ENCODE data around the gene HOXD3. TPM values are rescaled to one million over a fixed set of nuclear protein-coding genes. Genes with fewer than 3 reads are reported as not detected.

The HOXD3 gene
- total RNA-seq, 1 experiment from 2014 or later, result not detected

GRCh38 chr2:176147800-176148496 is 9.2 kb upstream of the HOXD3 start:
- Mint-ChIP-seq H3K9me3 (ENCODE audit: low read depth, unreplicated experiment) (no peaks in the 10 kb centered on the region), H3K4me1 (ENCODE audit: low read depth, unreplicated experiment) (no peaks in the 10 kb centered on the region), H3K36me3 (ENCODE audit: insufficient read depth, unreplicated experiment) (no peaks in the 10 kb centered on the region), H3K27me3 (ENCODE audit: unreplicated experiment) (peaks cover 14% of the 10 kb centered on the region), H3K27ac (ENCODE audit: unreplicated experiment) (no peak overlapping the region), H3K4me3 (ENCODE audit: low read depth, unreplicated experiment) (no peak overlapping the region)
- TF ChIP-seq CTCF (IDR thresholded peaks at IDR 0.05; ENCODE audit: unreplicated experiment), result no peak
- CTCF ChIA-PET, result no interaction called here
- BruUV-seq (replicated peaks), result no TSS peak
- intact Hi-C loops (cut with micrococcal nuclease; ENCODE audit: unreplicated experiment), result no loop called here
- no peak for DNase-seq

GRCh38 chr2:176148751-176149421 is 8.2 kb upstream of the HOXD3 start:
- H3K4me1 Mint-ChIP-seq (ENCODE audit: low read depth, unreplicated experiment), result no peaks in the 10 kb centered on the region
- DNase-seq, result no peak
- TF ChIP-seq CTCF (IDR thresholded peaks at IDR 0.05; ENCODE audit: unreplicated experiment), result no peak
- no TSS peak for BruUV-seq (replicated peaks)
- no peak overlapping the region for H3K27ac Mint-ChIP-seq (ENCODE audit: unreplicated experiment)
- H3K4me3 Mint-ChIP-seq (ENCODE audit: low read depth, unreplicated experiment), result no peak overlapping the region
- no peaks in the 10 kb centered on the region for H3K36me3 Mint-ChIP-seq (ENCODE audit: insufficient read depth, unreplicated experiment)
- peaks cover 14% of the 10 kb centered on the region for H3K27me3 Mint-ChIP-seq (ENCODE audit: unreplicated experiment)
- intact Hi-C loops (cut with micrococcal nuclease; ENCODE audit: unreplicated experiment), result no loop called here
- CTCF ChIA-PET, result no interaction called here
- H3K9me3 Mint-ChIP-seq (ENCODE audit: low read depth, unreplicated experiment), result no peaks in the 10 kb centered on the region

- CTCF ChIA-PET, result no interaction called here
- DNase-seq, result no peak
- Mint-ChIP-seq H3K4me1 (ENCODE audit: low read depth, unreplicated experiment) (no peaks in the 10 kb centered on the region), H3K9me3 (ENCODE audit: low read depth, unreplicated experiment) (no peaks in the 10 kb centered on the region), H3K27ac (ENCODE audit: unreplicated experiment) (no peak overlapping the region), H3K27me3 (ENCODE audit: unreplicated experiment) (peaks cover 17% of the 10 kb centered on the region), H3K4me3 (ENCODE audit: low read depth, unreplicated experiment) (no peak overlapping the region), H3K36me3 (ENCODE audit: insufficient read depth, unreplicated experiment) (no peaks in the 10 kb centered on the region)
- no peak for TF ChIP-seq CTCF (IDR thresholded peaks at IDR 0.05; ENCODE audit: unreplicated experiment)
- intact Hi-C loops (cut with micrococcal nuclease; ENCODE audit: unreplicated experiment), result no loop called here
- BruUV-seq (replicated peaks), result no TSS peak
Measured at GRCh38 chr2:176149481-176149938, 7.6 kb upstream of the HOXD3 start.

- H3K4me1 Mint-ChIP-seq (ENCODE audit: low read depth, unreplicated experiment), result no peaks in the 10 kb centered on the region
- intact Hi-C loops (cut with micrococcal nuclease; ENCODE audit: unreplicated experiment), result no loop called here
- peaks cover 23% of the 10 kb centered on the region for H3K27me3 Mint-ChIP-seq (ENCODE audit: unreplicated experiment)
- no peak for DNase-seq
- CTCF ChIA-PET, result no interaction called here
- no peaks in the 10 kb centered on the region for H3K36me3 Mint-ChIP-seq (ENCODE audit: insufficient read depth, unreplicated experiment)
- no peak overlapping the region for H3K4me3 Mint-ChIP-seq (ENCODE audit: low read depth, unreplicated experiment)
- TF ChIP-seq CTCF (IDR thresholded peaks at IDR 0.05; ENCODE audit: unreplicated experiment), result no peak
- BruUV-seq (replicated peaks), result no TSS peak
- H3K27ac Mint-ChIP-seq (ENCODE audit: unreplicated experiment), result no peak overlapping the region
- no peaks in the 10 kb centered on the region for H3K9me3 Mint-ChIP-seq (ENCODE audit: low read depth, unreplicated experiment)
Measured at GRCh38 chr2:176149939-176150583, 7.0 kb upstream of the HOXD3 start.

Measured in Calu3 (cell line).